HG02870 (cell line): ENCODE measurements around the gene ZCCHC7.
"Not testable (repeated sequence)": the region's sequence is repeated elsewhere in the genome, so short reads cannot be mapped to it uniquely, and the experiment has no call there.

Source experiments
- ATAC-seq: cut with Tn5 transposase; IDR thresholded peaks from one replicate; pipeline ENCODE4 v1.9.1; 2021; ENCODE audit warnings: mild to moderate bottlenecking, moderate library complexity; ENCODE audit not compliant: unreplicated experiment

The ZCCHC7 gene

GRCh38 chr9:37120843-37121335, 515 bp downstream of the ZCCHC7 start:
- ATAC-seq, result peak; percentile 20

GRCh38 chr9:37121881-37122280, 1.5 kb downstream of the ZCCHC7 start:
- no peak for ATAC-seq

- ATAC-seq, result no peak
Observed at GRCh38 chr9:37126214-37126788, 5.9 kb downstream of the ZCCHC7 start.

GRCh38 chr9:37127018-37127417, 6.6 kb downstream of the ZCCHC7 start:
- no peak for ATAC-seq

GRCh38 chr9:37128051-37128450, 7.7 kb downstream of the ZCCHC7 start:
- no peak for ATAC-seq

- no peak for ATAC-seq
Observed at GRCh38 chr9:37134166-37134565, 13.8 kb downstream of the ZCCHC7 start.

- no peak for ATAC-seq
Observed at GRCh38 chr9:37141015-37141414, 20.6 kb downstream of the ZCCHC7 start.

- ATAC-seq, result peak; percentile 66
Observed at GRCh38 chr9:37144762-37145161, 24.4 kb downstream of the ZCCHC7 start.

- no peak for ATAC-seq
Observed at GRCh38 chr9:37146410-37146809, 26.0 kb downstream of the ZCCHC7 start.

- no peak for ATAC-seq
Observed at GRCh38 chr9:37148181-37148580, 27.8 kb downstream of the ZCCHC7 start.

- ATAC-seq, result no peak
Observed at GRCh38 chr9:37149666-37150308, 29.4 kb downstream of the ZCCHC7 start.

GRCh38 chr9:37150415-37150814, 30.0 kb downstream of the ZCCHC7 start:
- ATAC-seq, result no peak

- no peak for ATAC-seq
Observed at GRCh38 chr9:37151812-37152211, 31.4 kb downstream of the ZCCHC7 start.

GRCh38 chr9:37152365-37152764, 32.0 kb downstream of the ZCCHC7 start:
- ATAC-seq, result no peak

- no peak for ATAC-seq
Observed at GRCh38 chr9:37155601-37156000, 35.2 kb downstream of the ZCCHC7 start.

- ATAC-seq, result no peak
Observed at GRCh38 chr9:37156205-37156604, 35.8 kb downstream of the ZCCHC7 start.

- ATAC-seq, result no peak
Observed at GRCh38 chr9:37156781-37157356, 36.5 kb downstream of the ZCCHC7 start.

GRCh38 chr9:37157726-37158377, 37.5 kb downstream of the ZCCHC7 start:
- ATAC-seq, result no peak

GRCh38 chr9:37163299-37163698, 42.9 kb downstream of the ZCCHC7 start:
- peak; percentile 44 for ATAC-seq

GRCh38 chr9:37164335-37164734, 44.0 kb downstream of the ZCCHC7 start:
- not testable (repeated sequence) for ATAC-seq

- ATAC-seq, result no peak
Observed at GRCh38 chr9:37165644-37166043, 45.3 kb downstream of the ZCCHC7 start.
